ENCODE measurements around the gene SQSTM1. TPM values are rescaled to one million over a fixed set of nuclear protein-coding genes. Genes with fewer than 3 reads are reported as not detected.

SQSTM1 gene
- total and polyA plus RNA-seq, 4 donors = 127 to 330 (median 256) TPM

DNA sequence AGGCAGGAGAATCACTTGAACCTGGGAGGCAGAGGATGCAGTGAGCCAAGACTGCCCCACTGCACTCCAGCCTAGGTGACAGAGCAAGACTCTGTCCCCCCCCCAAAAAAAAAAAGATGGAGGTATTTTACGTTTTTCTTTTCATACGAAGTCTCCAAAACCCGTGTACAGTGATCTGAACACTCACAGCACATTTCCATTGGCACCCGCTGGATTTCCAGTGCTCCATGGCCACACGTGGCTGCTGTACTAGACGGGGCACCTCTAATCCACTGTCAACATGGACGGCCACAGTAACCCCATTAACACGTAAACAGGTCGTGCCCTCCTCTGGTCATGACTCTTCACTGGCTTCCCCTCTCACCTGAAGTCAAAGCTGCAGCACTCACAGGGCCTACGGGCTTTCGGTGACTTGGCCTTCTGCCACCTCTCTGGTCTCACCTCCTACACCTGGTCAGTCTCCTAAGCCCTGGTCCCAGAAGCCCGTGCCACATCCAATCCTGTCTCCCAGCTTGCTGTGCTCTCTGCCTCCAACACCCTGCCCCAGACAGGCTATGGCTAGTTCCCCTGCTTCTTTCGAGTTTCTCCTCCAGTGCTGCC lies 64.9 kb downstream of the SQSTM1 start:
- H3K4me3 ChIP-seq (ENCODE audit: low read depth in 1 of 3, low read length in 3 of 3) = no peak overlapping the region
- peaks cover 10 to 67% (median 47%) of the 10 kb centered on the region in 4 donors for H3K36me3 ChIP-seq (ENCODE audit: control insufficient read depth in 4 of 4, insufficient read depth in 3 of 4, low read depth in 1 of 4, low read length in 3 of 4)
- no peak overlapping the region for H3K27ac ChIP-seq (ENCODE audit: low read depth in 1 of 2, low read length in 2 of 2)
- no peak overlapping the region for H3K9ac ChIP-seq (ENCODE audit: low read depth in 1 of 2, low read length in 2 of 2)
- H3K9me3 ChIP-seq (ENCODE audit: control insufficient read depth in 4 of 4, low read length in 3 of 4) = peaks cover 5 to 11% (median 8%) of the 10 kb centered on the region in 4 donors
- 97% methylated on average over 13 of the region's 13 CpGs for WGBS
- H3K4me1 ChIP-seq (ENCODE audit: control insufficient read depth in 4 of 4, insufficient read depth in 4 of 4, low read length in 3 of 4) = no peaks in the 10 kb centered on the region
- H3K27me3 ChIP-seq (ENCODE audit: control insufficient read depth in 4 of 4, insufficient read depth in 4 of 4, low read length in 3 of 4) = no peaks in the 10 kb centered on the region
- TF ChIP-seq JUND (IDR thresholded peaks at IDR 0.05) (no peak), EGR1 (IDR thresholded peaks at IDR 0.05; ENCODE audit: low read depth in 2 of 2) (no peak), SP1 (IDR thresholded peaks at IDR 0.05) (no peak), HNF4A (conservative IDR thresholded peaks at IDR 0.05) (no peak), FOXA2 (IDR thresholded peaks at IDR 0.05) (no peak), RAD21 (IDR thresholded peaks at IDR 0.05) (no peak), GABPA (IDR thresholded peaks at IDR 0.05 in 1 of 2, conservative IDR thresholded peaks at IDR 0.05 in 1 of 2) (no peak), HNF4G (IDR thresholded peaks at IDR 0.05) (no peak), NR2F2 (IDR thresholded peaks at IDR 0.05) (no peak), FOXA1 (IDR thresholded peaks at IDR 0.05) (no peak), YY1 (IDR thresholded peaks at IDR 0.05) (no peak), RXRA (IDR thresholded peaks at IDR 0.05) (no peak), TAF1 (conservative IDR thresholded peaks at IDR 0.05) (no peak)
- TF ChIP-seq, protein P1, sequence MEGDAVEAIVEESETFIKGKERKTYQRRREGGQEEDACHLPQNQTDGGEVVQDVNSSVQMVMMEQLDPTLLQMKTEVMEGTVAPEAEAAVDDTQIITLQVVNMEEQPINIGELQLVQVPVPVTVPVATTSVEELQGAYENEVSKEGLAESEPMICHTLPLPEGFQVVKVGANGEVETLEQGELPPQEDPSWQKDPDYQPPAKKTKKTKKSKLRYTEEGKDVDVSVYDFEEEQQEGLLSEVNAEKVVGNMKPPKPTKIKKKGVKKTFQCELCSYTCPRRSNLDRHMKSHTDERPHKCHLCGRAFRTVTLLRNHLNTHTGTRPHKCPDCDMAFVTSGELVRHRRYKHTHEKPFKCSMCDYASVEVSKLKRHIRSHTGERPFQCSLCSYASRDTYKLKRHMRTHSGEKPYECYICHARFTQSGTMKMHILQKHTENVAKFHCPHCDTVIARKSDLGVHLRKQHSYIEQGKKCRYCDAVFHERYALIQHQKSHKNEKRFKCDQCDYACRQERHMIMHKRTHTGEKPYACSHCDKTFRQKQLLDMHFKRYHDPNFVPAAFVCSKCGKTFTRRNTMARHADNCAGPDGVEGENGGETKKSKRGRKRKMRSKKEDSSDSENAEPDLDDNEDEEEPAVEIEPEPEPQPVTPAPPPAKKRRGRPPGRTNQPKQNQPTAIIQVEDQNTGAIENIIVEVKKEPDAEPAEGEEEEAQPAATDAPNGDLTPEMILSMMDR (IDR thresholded peaks at IDR 0.05; ENCODE audit: low read depth, low read length, missing input control) = no peak
- TF ChIP-seq, protein P2, sequence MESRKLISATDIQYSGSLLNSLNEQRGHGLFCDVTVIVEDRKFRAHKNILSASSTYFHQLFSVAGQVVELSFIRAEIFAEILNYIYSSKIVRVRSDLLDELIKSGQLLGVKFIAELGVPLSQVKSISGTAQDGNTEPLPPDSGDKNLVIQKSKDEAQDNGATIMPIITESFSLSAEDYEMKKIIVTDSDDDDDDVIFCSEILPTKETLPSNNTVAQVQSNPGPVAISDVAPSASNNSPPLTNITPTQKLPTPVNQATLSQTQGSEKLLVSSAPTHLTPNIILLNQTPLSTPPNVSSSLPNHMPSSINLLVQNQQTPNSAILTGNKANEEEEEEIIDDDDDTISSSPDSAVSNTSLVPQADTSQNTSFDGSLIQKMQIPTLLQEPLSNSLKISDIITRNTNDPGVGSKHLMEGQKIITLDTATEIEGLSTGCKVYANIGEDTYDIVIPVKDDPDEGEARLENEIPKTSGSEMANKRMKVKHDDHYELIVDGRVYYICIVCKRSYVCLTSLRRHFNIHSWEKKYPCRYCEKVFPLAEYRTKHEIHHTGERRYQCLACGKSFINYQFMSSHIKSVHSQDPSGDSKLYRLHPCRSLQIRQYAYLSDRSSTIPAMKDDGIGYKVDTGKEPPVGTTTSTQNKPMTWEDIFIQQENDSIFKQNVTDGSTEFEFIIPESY (IDR thresholded peaks at IDR 0.05) = no peak
- TF ChIP-seq, protein P3, sequence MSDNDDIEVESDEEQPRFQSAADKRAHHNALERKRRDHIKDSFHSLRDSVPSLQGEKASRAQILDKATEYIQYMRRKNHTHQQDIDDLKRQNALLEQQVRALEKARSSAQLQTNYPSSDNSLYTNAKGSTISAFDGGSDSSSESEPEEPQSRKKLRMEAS (IDR thresholded peaks at IDR 0.05) = no peak
- TF ChIP-seq, protein P4, sequence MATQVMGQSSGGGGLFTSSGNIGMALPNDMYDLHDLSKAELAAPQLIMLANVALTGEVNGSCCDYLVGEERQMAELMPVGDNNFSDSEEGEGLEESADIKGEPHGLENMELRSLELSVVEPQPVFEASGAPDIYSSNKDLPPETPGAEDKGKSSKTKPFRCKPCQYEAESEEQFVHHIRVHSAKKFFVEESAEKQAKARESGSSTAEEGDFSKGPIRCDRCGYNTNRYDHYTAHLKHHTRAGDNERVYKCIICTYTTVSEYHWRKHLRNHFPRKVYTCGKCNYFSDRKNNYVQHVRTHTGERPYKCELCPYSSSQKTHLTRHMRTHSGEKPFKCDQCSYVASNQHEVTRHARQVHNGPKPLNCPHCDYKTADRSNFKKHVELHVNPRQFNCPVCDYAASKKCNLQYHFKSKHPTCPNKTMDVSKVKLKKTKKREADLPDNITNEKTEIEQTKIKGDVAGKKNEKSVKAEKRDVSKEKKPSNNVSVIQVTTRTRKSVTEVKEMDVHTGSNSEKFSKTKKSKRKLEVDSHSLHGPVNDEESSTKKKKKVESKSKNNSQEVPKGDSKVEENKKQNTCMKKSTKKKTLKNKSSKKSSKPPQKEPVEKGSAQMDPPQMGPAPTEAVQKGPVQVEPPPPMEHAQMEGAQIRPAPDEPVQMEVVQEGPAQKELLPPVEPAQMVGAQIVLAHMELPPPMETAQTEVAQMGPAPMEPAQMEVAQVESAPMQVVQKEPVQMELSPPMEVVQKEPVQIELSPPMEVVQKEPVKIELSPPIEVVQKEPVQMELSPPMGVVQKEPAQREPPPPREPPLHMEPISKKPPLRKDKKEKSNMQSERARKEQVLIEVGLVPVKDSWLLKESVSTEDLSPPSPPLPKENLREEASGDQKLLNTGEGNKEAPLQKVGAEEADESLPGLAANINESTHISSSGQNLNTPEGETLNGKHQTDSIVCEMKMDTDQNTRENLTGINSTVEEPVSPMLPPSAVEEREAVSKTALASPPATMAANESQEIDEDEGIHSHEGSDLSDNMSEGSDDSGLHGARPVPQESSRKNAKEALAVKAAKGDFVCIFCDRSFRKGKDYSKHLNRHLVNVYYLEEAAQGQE (IDR thresholded peaks at IDR 0.05) = no peak
- TF ChIP-seq, protein P5, sequence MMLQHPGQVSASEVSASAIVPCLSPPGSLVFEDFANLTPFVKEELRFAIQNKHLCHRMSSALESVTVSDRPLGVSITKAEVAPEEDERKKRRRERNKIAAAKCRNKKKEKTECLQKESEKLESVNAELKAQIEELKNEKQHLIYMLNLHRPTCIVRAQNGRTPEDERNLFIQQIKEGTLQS (IDR thresholded peaks at IDR 0.05) = no peak
- no peak for DNase-seq (ENCODE audit: low spot score)

Data from liver (tissue), 9 donors.